B cell (primary cell): Measurements from ENCODE around the gene ACY1. TPM values are rescaled to one million over a fixed set of nuclear protein-coding genes. Genes with fewer than 3 reads are reported as not detected.

Experiments used
- ATAC-seq: fragments of 200-7000 bp; cut with Tn5 transposase; one replicate; pipeline ENCODE4 v1.10.0; 2021; ENCODE audit warnings: low read depth, mild to moderate bottlenecking, moderate number of reproducible peaks, moderate library complexity
- CTCF ChIA-PET: fragments of 350-600 bp; sonication (Branson Sonifier 250); formaldehyde crosslinking; loops from one replicate; lab custom pipeline; 2021; ENCODE audit warnings: antibody characterized with exemption, inconsistent platforms; lab: Charles Lee
- POLR2A ChIA-PET: fragments of 350-600 bp; sonication (Branson Sonifier 250); formaldehyde crosslinking; loops from one replicate; lab custom pipeline; 2021; ENCODE audit warnings: antibody characterized with exemption; lab: Charles Lee
- DNase-seq: peaks from one replicate; pipeline ENCODE4 v3.0.0; 2013
- H2AFZ ChIP-seq: 2 replicates; pipeline ENCODE4 v1.6.1; 2012; ENCODE audit warnings: mild to moderate bottlenecking, low read depth, low read length; ENCODE audit not compliant: insufficient read depth, poor library complexity, severe bottlenecking
- H3K27ac ChIP-seq, 2 donors: 1 replicate in 1 of 2; 2 replicates in 1 of 2; pipeline ENCODE4 v1.5.1; 2012 to 2013; ENCODE audit warnings: low read length in 2 of 2, mild to moderate bottlenecking in 2 of 2, moderate library complexity in 1 of 2
- H3K27me3 ChIP-seq, 4 experiments: fragments of 200-600 bp in 1 of 4; sonication (generic) in 1 of 4; replicated peaks in 1 of 4; 1 replicate in 2 of 4; 2 replicates in 2 of 4; pipeline versions ENCODE4 v1.6.1 to v1.7.0; 2013 to 2016; ENCODE audit warnings: low read length in 3 of 4, mild to moderate bottlenecking in 2 of 4, mixed read lengths in 1 of 4, moderate library complexity in 1 of 4; ENCODE audit not compliant: insufficient read depth in 4 of 4, control insufficient read depth in 3 of 4; ENCODE audit errors: control extremely low read depth in 1 of 4
- H3K36me3 ChIP-seq, 2 experiments: replicated peaks in 1 of 2; 1 replicate in 1 of 2; 2 replicates in 1 of 2; pipeline versions ENCODE4 v1.6.1 to v1.7.1; 2013; ENCODE audit warnings: low read length in 1 of 2; ENCODE audit not compliant: insufficient read depth in 2 of 2, control insufficient read depth in 1 of 2; ENCODE audit errors: control extremely low read depth in 1 of 2, extremely low read depth in 1 of 2
- H3K4me1 ChIP-seq, 2 donors: fragments of 200-600 bp in 1 of 2; sonication (generic) in 1 of 2; 1 replicate in 1 of 2; 2 replicates in 1 of 2; pipeline versions ENCODE4 v1.5.1 to v1.6.1; 2013 to 2017; ENCODE audit warnings: low read length in 2 of 2; ENCODE audit not compliant: control insufficient read depth in 2 of 2, insufficient read depth in 2 of 2
- H3K4me2 ChIP-seq: replicated peaks from 2 replicates; pipeline ENCODE3; 2012; ENCODE audit warnings: mild to moderate bottlenecking, low read depth, low read length; ENCODE audit not compliant: poor library complexity, severe bottlenecking
- H3K4me3 ChIP-seq, 5 experiments: fragments of 200-600 bp in 1 of 5; sonication (generic) in 1 of 5; 1 replicate in 3 of 5; 2 replicates in 2 of 5; pipeline versions ENCODE4 v1.5.1 to v1.7.0; 2011 to 2016; ENCODE audit warnings: low read length in 4 of 5, mild to moderate bottlenecking in 4 of 5, low read depth in 2 of 5, control low read depth in 1 of 5, moderate library complexity in 1 of 5; ENCODE audit not compliant: insufficient read depth in 1 of 5; ENCODE audit errors: control extremely low read depth in 1 of 5, extremely low read depth in 1 of 5
- H3K79me2 ChIP-seq: fragments of 200-600 bp; sonication (generic); one replicate; pipeline ENCODE4 v1.6.0; 2016; ENCODE audit warnings: low read length; ENCODE audit not compliant: control insufficient read depth, insufficient read depth
- H3K9ac ChIP-seq: fragments of 200-600 bp; sonication (generic); 2 replicates; pipeline ENCODE4 v1.6.1; 2017; ENCODE audit warnings: mild to moderate bottlenecking, low read length, moderate library complexity
- H3K9me3 ChIP-seq, 3 donors: one replicate each; pipeline versions ENCODE4 v1.6.1 to v1.7.1; 2013; ENCODE audit warnings: low read length in 2 of 3; ENCODE audit not compliant: control insufficient read depth in 2 of 3, insufficient read depth in 1 of 3; ENCODE audit errors: control extremely low read depth in 1 of 3
- H4K20me1 ChIP-seq: 2 replicates; pipeline ENCODE4 v1.6.0; 2012; ENCODE audit warnings: mild to moderate bottlenecking, low read length; ENCODE audit not compliant: insufficient read depth, control insufficient read depth, poor library complexity, severe bottlenecking
- H3K27ac Mint-ChIP-seq: one replicate; pipeline ENCODE4 v1.8.0; 2021; ENCODE audit warnings: mixed read lengths
- H3K27me3 Mint-ChIP-seq: one replicate; pipeline ENCODE4 v1.8.0; 2021; ENCODE audit warnings: mixed read lengths
- H3K4me1 Mint-ChIP-seq: one replicate; pipeline ENCODE4 v1.8.0; 2021; ENCODE audit warnings: mixed read lengths
- H3K4me3 Mint-ChIP-seq: one replicate; pipeline ENCODE4 v1.8.0; 2021; ENCODE audit warnings: mixed read lengths
- H3K9me3 Mint-ChIP-seq: one replicate; pipeline ENCODE4 v1.8.0; 2022; ENCODE audit warnings: mixed read lengths; ENCODE audit not compliant: insufficient read depth
- CTCF ChIP-seq: fragments of 200-600 bp; IDR thresholded peaks from one replicate; pipeline ENCODE4 v1.8.0; 2022; ENCODE audit warnings: antibody characterized with exemption, mild to moderate bottlenecking
- EZH2 ChIP-seq: IDR thresholded peaks from 2 replicates; pipeline ENCODE4 v1.6.1; 2012; ENCODE audit warnings: borderline replicate concordance, low read depth, mild to moderate bottlenecking, moderate library complexity, low read length; ENCODE audit not compliant: insufficient read depth, poor library complexity, severe bottlenecking
- WGBS: methylation state at CpG from one replicate; pipeline ENCODE4 v1.1.5; 2013; ENCODE audit warnings: missing lambda C conversion rate; ENCODE audit not compliant: insufficient coverage; 5-methylcytosine and 5-hydroxymethylcytosine counted together
- intact Hi-C: fragments of 100-400 bp; cut with micrococcal nuclease; formaldehyde crosslinking; loops from one replicate; pipeline ENCODE4 v1.10.0; 2022
- polyA plus RNA-seq: library from polyadenylated mRNA; depleted of rRNA; stranded (reverse); fragments of >200 nt; gene quantifications from 2 replicates; pipeline ENCODE4 v1.2.3, GENCODE V29; 2012
- total RNA-seq, 2 donors: library from RNA; stranded (reverse); fragments of 120-200 nt in 1 of 2; gene quantifications; 1 replicate in 1 of 2; 2 replicates in 1 of 2; pipeline versions ENCODE4 v1.2.3 to v1.2.4, GENCODE V29; 2013 to 2022

Gene ACY1
- total and polyA plus RNA-seq, 2 donors (not counting 1 experiment from before 2014, with no cell fraction given), result 14.6 to 26.2 TPM

- H3K4me1 Mint-ChIP-seq, result peaks cover 36% of the 10 kb centered on the region
- H3K9me3 Mint-ChIP-seq, result no peaks in the 10 kb centered on the region
- TF ChIP-seq EZH2, result no peak
- TF ChIP-seq CTCF, result no peak
- H3K4me3 ChIP-seq, result no peak overlapping the region
- no peaks in the 10 kb centered on the region for H3K27me3 Mint-ChIP-seq
- ATAC-seq (no peak), DNase-seq (no peak)
- H2AFZ ChIP-seq, result no peak overlapping the region
- H4K20me1 ChIP-seq, result no peaks in the 10 kb centered on the region
- H3K79me2 ChIP-seq, result peaks cover 16% of the 10 kb centered on the region
- WGBS, result 92% methylated on average over 11 of the region's 11 CpGs
- H3K27me3 ChIP-seq, result no peaks in the 10 kb centered on the region
- no peak overlapping the region for H3K4me2 ChIP-seq
- CTCF ChIA-PET, result interaction anchor here (0.8 to 4.8 kb wide), 3 partner anchors 9 to 29 kb away, joined by 3 to 45 read pairs (median 3); partner anchors contain the start of genes PARP3 and RRP9
- H3K36me3 ChIP-seq, result peaks cover 0 to 3% of the 10 kb centered on the region in 2 experiments
- H3K9me3 ChIP-seq, result no peaks in the 10 kb centered on the region
- no peak overlapping the region for H3K9ac ChIP-seq
- intact Hi-C loops, result loop anchor here (10.0 kb wide), 1 partner anchor 733 kb away; the partner anchor contains the start of genes GLT8D1 and SPCS1
- H3K27ac ChIP-seq, result no peak overlapping the region
- POLR2A ChIA-PET, result no interaction called here
- peaks cover 20 to 41% of the 10 kb centered on the region in 2 donors for H3K4me1 ChIP-seq
- H3K27ac Mint-ChIP-seq, result no peak overlapping the region
- H3K4me3 Mint-ChIP-seq, result no peak overlapping the region
Measured at GRCh38 chr3:51971350-51971749, 12.0 kb upstream of the ACY1 start.

GRCh38 chr3:51974277-51974962 is 8.9 kb upstream of the ACY1 start:
- Mint-ChIP-seq H3K9me3 (no peaks in the 10 kb centered on the region), H3K4me3 (peak overlapping the region; percentile 100), H3K27me3 (no peaks in the 10 kb centered on the region), H3K4me1 (peaks cover 28% of the 10 kb centered on the region), H3K27ac (peak overlapping the region; percentile 95)
- peak overlapping the region; percentile 98 for H3K4me2 ChIP-seq
- ChIA-PET POLR2A (interaction anchor here (0.6 to 3.1 kb wide), 7 partner anchors 9 to 1637 kb away, joined by 3 to 22 read pairs (median 6); partner anchors contain the start of genes ACY1, PARP3, POC1A and RPL29), CTCF (interaction anchor here (0.6 to 4.8 kb wide), 17 partner anchors 8 to 960 kb away, joined by 3 to 45 read pairs (median 5); partner anchors contain the start of genes ACY1, PARP3, POC1A and RPL29)
- H3K9me3 ChIP-seq, result no peaks in the 10 kb centered on the region
- peaks cover 18% of the 10 kb centered on the region for H3K79me2 ChIP-seq
- ATAC-seq (no peak), DNase-seq (no peak)
- intact Hi-C loops, result loop anchor here (1.0 to 10.0 kb wide), 5 partner anchors 9 to 730 kb away; partner anchors contain the start of genes ACY1, DUSP7, GLT8D1 and PARP3
- peak overlapping the region; percentile 5 to 39 for H3K27ac ChIP-seq
- H4K20me1 ChIP-seq, result no peaks in the 10 kb centered on the region
- no peaks in the 10 kb centered on the region for H3K27me3 ChIP-seq
- 25% methylated on average over 28 of the region's 30 CpGs for WGBS
- H3K36me3 ChIP-seq, result peaks cover 0 to 3% of the 10 kb centered on the region in 2 experiments
- TF ChIP-seq EZH2 (no peak), CTCF (no peak)
- H3K4me3 ChIP-seq, result peak overlapping the region; percentile 71 to 98 (median 85)
- peak overlapping the region; percentile 87 for H3K9ac ChIP-seq
- peak overlapping the region; percentile 95 for H2AFZ ChIP-seq
- peaks cover 14 to 23% of the 10 kb centered on the region in 2 donors for H3K4me1 ChIP-seq
